Activated CD4-positive, alpha-beta T cell treated with anti-CD3 and anti-CD28 coated beads, Interleukin-2, amount 50 U/mL, for 48 hours (primary cell): ENCODE measurements around the gene TEX48.

Experiments
- DNase-seq, 2 experiments: peaks; one replicate each; pipeline ENCODE4 v3.0.0-alpha.2; 2020

Gene TEX48

DNA sequence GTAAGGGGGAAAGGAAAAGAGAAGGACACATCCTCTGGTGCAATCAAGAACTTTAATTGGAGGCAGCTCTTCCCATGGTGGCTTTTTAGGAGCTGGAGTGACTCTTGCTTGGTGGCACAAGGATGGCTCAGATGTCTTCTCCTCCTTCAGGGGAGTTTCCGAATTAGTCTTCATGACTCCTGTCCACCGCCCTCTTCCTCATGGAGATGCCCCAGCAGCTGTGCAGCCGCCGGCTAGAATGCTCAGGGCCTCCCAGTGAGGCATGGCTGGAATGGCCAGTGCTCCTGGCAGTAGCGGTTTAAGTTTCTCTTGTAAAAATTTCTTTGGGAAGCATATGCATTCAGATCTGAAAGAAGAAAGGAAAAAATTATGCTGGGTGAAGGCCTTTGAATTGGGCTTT, 15.6 kb downstream of the TEX48 start:
- DNase-seq, result no peak

DNA sequence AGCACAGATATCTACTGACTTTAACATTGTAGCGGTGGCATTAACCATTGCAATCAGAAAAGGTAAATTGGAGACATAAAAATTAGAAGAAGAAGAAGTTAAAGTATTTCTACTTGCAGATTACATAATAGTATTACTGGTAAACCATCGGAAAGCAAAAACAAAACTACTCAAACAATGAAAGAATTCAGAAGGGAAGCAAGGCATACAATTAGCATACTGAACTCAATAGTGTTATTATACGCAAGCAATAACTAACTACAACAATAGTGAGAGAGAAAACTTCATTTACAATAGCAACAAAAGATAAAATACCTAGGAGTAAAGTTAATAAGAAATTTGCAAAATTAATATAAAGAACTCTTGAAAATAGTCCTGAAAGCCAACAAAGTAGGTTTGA, 17.8 kb downstream of the TEX48 start:
- DNase-seq, result no peak

DNA sequence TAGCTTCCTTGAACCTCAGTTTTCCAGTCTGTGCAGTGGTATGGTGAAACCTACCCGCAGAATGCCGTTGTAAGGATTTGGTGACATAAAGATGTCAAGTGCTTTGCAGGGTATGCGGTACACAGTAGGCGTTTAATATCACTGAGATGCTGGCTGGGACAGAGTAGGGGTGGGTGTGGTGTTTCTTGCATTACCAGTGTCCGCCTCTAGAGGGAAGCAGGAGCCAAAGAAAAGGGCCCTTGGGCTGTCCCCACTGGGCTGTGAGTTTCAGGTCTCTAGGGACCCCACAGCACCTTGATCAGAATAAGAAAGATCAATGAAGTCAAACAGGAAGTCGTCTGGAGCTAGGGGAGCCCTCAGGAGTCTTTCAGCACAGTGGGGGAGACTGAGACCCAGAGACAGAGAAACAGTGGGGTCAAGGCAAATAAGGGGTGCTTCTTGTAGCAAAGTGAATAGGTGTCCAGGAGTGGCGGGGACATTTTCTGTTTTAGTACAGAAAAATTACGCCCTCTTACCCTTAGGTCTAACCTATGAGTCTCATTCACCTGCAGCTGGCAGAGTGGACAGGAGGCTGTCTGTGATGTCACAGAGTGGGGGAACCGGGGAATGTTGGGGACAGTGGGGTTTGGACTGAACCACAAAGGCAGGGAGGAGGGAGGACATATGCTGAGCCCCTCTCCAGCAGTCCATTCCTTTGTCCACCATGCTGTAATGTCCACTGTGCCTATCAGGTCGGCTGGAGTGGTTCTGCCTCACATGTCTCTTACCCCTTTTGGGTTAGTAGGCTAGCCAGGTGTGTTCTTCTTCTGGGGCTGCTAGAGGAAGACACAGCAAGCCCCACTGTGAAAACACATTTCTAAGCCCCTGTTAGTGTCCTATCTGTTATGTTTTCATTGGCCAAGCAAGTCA, 19.7 kb downstream of the TEX48 start:
- DNase-seq, result peak; percentile 72 to 79

DNA sequence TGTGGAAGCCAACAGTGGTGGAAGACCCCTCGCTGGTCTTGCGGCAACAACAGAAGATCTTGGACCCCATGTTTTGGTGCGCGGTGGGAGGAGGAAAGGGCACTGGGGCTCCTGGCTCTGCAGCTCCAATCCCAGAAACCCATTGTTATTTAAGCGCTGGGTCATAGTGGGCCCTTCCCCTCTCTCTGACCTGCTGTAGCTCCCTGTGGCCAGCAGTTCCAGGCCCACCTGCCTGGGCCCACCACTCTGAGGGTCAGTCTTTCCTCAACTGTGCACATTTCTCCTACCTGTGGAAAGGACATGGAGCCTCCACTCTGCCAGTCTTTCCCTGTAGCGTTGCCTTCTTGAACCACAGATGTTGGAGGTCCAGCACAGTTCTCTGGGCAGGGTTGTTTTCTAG, 24.3 kb downstream of the TEX48 start, which contains the start of gene TEX53:
TEX53 (minus strand) TSS at position 101 of the 400 bp plus-strand sequence; CDS start at position 70, 31 bp downstream.
- no peak for DNase-seq

DNA sequence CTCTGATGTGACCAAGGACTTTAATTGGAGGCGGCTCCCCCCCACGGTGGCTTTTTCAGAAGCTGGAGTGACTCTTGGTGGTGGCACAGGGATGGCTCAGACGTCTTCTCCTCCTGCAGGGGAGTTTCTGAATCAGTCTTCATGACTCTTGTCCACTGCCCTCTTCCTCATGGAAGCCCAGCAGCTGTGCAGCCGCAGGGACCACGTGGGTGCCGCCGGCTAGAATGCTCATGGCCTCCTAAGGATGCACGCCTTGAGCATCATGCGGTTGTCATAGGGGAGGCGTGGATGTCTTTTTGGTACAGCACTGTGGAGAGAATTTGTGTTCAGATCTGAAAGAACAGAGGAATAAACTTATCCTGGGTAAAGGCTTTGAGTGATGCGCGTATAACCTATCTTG, 25.7 kb downstream of the TEX48 start:
- DNase-seq, result no peak

DNA sequence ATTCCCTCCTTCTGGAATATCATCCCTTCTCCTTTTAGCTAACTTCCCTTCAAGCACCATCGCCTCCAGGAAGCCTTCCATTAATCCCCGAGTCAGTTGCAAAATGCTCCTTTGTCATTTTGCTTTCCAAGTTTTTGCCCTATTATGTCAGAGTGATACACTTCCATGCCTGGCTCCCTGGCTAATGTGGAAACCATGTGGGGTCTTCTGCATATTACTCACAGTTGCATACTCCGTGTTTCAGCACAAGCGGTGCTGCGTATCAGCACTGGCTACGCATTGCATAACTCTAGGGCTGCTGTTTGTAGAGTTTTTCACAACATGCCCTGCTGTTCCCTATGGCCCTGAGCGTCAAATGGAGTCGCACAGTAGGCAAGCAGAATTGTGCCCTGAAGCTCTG, 26.3 kb downstream of the TEX48 start:
- no peak for DNase-seq

DNA sequence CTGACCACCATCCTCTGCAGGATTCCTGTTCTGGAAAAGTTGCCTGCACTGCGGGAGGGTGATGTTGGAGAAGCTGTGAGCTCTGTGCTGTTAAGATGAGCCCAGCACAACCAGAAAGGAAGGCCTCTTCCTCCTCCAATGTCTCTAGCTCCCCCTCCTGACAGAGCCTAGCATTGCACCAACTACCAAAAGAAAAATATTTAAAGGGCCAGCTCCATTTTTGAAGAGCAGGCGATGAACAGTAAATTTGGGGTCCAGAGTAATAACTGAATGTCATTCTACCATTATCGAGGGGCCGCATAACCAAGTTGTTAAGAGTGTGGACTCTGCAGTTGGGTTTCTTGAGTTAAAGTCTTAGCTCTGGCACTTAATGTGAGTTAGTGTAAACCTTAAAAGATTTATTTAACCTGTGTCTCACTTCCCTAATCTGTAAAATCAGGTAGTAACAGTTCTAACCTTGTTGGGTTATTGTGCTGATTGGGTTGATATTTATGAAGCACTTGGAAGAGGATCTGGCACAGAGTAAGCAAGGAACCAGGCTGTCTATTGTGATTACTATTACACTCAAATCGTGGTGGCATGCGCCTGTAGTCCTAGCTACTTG, 28.3 kb downstream of the TEX48 start:
- peak; percentile 88 to 89 for DNase-seq

DNA sequence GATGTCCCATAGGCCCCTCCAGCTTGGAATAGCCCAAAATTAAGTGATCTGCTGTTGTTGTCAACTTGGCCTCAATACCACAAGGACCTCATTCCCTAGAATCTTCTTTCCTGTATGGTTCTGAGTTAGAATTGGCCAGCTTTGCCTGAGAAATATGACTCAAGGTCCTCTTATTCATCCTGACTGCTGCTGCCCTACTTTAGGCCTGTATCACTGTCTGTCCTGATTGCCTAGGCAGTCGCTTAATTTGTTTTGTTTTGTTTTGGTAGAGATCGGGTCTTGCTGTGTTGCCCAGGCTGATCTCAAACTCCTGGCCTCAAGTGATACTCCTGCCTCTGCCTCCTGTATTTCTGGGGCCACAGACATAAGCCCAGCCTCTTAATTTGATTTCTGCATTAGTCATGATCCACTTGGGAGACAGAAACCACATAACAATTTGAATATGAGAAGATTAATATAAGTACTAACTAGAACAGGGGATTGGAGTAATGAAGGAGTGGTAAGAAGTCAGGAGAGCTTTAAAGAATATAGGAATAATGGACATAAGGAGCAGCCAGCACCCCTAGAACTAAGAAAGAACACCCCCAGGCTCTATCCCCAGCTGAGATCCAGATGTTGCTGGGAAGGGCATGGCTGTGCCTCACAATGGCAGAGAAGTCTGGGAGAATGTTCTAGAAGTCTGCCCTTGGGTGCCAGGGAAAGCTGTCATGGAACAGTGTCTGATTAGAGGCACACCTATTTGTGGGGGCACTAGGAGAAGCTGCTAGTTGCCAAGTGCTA, 29.0 kb downstream of the TEX48 start:
- no peak for DNase-seq

DNA sequence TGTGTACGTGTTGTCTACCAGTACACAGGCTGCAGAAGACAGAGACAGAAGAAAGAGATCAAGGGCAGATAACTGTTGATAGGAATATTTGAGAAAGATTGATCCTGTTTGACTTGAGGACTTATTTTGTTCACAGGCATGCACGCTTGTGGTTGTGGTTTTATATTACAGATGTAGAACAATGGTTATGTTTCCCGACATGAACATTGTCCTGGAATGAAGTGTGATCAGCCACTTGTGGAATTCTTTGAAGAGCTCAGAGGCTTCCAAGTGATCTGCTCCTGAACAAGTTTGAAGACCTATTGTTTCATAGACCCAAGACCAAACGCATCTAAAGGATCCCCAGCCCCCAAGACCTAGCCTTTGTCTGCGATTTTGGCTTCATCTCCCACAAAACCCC, 38.1 kb downstream of the TEX48 start:
- DNase-seq, result no peak

DNA sequence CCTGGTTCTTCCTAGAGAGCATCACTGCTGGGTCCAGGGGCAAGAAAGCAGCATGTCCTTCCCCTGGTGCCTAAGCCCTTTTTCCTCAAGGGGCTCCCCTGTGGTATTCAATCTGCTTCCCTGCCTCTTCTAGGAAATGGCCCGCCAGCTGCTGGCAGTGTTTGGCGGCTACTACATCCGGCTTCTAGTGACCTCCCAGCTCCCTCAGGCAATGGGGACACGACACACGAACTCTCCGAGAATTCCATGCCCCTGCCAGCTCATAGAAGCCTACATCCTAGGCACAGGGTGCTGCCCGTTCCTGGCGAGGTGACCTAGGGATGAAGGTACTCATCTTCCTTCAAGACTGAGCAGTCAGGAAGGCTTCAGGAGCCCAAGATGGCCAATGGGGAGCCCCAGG, 39.0 kb downstream of the TEX48 start:
- DNase-seq, result no peak

DNA sequence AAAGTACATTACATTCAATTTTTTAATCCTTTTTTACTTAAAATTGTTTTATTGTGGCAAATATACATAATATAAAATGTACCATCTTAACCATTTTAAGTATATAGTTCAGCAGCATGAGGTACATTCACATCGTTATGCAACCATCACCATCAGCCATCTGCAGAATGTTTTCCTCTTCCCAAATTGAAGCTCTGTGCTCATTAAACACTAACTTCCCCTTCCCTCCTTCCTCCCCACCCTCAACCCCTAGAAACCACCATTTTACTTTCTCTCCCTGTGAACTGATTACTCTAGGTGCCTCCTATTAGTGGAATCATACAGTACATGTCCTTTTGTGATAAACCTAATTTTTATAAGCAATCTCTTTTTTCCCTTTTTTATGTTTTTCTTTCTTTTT, 40.0 kb downstream of the TEX48 start:
- DNase-seq, result no peak

DNA sequence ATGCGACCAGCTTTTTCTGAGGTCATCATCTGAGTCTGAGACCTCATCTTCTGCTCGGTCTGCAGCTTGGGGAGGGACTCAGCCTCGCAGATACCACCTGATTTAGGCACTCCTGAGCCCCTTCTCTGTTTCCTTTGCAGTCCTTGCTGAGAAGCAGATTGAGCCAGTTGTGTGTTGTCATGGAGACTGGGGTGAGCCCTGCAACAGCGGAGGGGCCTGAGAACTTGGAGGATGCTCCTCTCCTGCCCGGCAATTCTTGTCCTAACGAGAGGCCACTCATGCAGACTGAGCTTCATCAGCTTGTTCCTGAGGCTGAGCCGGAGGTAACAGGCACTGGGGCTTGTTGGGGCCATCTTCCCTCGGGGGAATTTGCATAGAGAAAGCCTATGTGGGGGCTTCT, 43.6 kb downstream of the TEX48 start:
- no peak for DNase-seq

DNA sequence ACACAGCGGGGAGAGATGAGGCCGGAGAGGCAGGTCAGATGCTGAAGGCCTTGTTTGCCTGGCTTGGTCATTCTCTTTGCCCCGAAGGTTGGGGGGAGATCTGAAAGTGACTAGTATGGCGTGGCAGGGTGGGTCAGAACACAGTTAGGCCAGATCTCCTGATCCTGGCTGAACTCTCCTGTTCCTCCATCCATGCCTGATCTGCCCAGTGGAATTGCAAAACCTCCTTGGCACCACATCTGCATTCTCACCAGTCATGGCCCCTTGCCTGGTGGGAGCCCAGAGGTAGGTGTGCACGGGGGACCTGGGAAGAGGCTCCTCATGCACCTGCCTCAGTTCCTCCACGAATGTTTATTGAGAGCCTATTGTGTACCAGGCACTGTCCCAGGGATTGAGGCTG, 47.6 kb downstream of the TEX48 start:
- no peak for DNase-seq

DNA sequence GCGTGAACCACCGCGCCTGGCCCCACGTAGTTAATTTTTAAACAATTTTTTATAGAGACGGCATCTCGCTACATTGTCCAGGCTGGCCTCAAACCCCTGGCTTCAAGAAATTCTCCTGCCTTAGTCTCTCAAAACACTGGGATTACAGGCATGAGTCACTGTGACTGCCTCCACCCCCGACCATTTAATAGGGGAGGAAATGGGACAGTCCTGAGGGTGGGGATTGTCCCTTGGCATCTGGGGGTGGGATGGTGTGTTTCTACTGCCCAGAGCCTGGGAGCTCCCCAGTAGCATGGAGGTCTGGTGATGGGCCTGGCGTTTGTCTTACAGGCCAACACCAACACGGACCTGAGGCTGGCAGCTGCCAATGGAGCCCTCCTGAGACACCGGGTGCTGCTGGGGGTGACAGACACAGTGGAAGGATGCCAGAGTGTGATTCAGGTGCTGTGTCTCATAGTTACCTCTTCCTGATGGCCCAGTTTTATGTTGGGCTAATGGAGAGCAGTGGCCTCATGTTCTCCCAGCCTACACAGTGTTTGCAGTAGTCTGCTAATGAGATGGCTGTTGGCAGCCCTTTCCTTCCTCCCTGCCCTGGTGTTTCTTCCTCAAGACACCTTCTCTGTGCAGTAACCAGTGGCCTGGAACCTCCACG, 48.4 kb downstream of the TEX48 start:
- no peak for DNase-seq

DNA sequence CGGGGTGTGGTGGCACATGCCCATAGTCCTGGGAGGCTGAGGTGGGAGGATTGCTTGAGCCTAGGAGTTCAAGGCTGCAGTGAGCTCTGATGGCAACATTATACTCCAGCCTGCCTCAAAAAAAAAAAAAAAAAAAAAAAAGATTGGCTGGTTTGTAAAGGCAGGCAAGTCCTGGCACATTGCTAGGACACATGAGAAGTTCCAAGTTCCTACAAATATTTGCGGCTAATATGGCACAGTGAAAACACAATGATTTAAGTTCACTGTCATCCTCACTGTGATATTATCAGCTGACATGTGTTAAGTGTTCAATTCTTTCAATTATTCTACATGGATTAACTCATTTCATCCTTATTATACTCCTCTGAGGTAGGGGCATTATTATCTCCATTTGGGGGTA, 50.8 kb downstream of the TEX48 start:
- no peak for DNase-seq

DNA sequence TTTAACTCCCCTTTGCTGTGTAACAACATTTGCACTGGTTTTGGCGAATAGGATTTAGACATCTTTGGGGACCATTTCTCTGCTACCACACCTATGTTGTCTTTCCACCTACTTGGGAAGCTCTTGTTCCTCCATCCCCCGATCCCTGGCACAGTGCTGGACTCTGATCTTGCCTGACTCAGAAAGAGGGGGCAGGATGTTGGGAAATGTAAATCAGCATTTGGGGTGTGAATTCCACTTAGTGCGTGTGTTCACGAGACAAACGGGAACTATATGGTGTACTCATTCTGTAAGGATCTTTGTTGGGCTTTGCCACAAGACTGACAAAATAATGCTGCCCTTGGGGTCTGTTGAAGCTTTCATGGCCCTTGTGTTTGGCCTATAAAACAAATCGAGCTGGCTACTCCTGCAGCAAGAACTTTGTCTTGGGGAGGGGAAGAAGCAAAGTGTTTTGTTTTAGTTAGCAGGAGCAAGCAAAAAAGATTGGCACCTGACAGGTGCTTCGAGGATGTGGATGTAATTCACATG, 52.4 kb downstream of the TEX48 start:
- no peak for DNase-seq

DNA sequence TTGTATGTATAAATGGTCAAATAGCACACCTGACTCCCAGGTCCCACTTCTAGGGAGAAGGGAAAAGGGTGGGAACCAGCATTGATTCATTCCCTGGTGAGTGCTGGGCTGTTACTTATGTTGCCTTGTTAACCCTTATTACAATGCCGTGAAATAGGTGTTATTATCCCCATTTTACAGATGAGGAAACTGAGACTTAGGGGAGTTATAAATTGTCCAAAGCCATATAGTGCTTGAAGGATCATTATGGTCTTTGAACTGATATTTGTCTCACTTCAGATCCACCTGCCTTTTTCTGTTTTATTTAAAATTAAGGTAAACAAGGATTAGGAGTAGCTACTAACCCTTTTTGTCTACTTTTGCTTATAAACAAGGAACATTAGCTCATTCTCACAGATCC, 54.4 kb downstream of the TEX48 start:
- no peak for DNase-seq

DNA sequence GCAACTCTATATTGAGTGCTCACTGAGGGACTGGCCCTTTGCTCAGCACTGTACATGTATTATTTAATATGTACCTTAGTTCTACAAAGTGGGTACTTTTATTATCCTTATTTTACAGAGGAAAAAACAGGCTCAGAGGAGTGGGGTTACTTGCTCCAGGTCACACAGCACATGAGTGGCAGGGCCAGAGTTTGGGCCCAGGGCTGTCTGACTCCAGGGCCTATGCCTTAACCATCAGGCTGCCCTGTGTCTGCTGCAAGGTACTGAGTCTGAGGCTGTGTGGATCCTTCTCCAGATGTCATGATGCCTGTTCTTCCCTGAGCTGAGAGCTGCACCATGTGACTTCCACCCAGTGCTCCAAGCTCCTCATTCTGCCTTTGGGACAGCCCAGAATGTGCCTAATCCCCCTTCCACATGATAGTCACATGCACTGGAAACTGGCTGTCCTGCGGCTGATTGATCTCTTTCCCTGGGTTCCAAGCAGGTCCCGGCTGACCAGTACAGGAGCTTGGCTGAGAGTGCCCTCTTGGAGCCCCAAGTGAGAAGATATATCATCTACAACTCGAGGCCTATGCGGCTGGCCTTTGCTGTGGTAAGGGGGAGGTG, 55.5 kb downstream of the TEX48 start:
- DNase-seq, result no peak

DNA sequence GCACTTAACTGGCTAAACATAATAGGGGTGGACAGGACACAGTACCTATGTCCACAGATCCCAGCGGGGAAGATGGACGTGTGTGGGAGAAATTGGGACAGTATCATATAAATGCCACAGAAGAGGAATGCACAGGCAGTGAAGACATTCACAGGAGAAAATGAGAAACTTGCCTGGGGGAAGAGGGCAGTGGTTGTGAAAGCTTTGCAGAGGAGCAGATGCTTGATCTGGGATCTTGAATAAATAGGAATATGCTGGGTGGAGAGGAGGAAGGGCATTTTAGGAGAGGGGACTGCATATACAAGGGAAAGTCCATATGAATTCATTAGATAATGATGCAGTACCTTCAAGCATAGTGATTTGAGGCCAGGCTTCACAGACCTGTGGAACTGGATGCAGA, 57.3 kb downstream of the TEX48 start:
- DNase-seq, result no peak

DNA sequence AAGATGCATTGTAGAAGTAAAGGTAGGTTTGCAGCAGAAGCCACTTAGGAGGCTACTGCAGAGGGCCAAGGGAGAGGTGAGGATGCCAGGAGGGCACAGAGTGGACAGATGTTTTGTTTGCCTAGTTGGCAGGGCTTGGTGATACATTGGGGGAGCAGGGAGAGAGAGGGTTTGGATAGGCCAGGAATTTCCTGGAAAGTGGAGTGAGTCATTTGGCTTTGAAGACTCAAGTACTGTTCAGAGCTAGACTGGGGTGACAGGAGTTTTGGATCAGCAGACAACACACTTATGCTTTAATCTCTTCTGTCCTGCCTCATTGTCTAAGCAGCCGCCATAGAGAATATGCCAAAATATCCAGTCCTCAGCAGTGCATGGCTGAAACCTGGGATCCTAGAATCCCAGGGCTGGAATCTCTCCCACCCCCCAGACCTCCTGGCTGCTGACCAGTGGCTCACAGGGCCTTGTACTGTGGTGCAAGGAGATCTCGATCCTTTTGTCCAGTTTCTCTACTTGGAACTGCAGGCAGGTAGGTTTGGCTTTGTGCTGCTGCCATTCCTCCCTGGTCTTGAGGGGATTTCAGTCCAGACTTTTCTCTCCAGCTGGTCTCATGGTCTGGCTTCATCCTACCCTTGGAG, 59.9 kb downstream of the TEX48 start:
- DNase-seq, result no peak

DNA sequence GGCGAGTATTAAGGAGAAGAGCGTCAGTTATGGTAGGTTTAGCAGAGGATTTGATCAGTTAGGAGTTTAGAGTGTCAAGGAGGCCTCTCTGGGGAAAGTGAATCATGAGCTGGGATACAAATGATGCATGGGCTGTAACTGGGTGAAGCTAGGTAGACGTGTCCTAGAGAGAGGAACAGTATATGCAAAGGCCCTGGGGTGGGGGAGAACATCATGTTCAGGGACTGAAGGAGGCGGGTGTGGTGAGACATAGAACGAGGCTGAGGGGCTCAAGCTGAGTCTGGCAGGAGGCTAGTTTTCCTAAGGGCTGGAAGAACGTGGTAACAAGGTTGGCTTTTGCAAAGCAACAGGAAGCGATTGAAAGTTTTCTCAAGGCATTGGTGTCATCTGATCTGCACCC, 60.4 kb downstream of the TEX48 start:
- no peak for DNase-seq

DNA sequence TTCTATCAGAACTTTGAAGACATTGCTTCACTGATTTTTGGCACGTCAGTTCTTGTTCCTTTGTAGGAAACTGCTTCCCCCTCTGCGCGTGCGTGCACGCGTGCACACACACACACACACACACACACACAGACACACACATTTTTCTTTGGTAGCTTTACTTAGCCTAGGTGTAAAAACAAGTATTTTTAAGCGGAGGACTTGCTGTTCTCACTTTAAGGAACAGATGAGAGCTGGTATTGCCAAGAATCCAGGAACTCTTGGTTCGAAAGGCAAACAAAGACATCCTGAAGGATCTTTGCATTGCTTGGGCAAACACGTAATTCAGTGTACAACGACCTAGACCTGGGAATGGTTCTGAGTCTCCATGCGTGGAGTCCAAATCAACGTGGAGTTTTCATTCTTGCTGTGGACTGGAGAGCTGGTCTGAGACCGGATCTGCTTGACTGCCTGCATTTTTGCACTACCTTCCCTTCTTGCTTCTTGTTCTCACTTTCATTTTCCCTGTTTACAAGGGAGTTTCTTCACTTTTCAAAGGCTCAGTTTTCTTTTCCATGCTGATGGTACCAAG, 62.7 kb downstream of the TEX48 start:
- DNase-seq, result no peak
